ENCODE data around the gene EDC4.

The EDC4 gene

GRCh38 chr16:67930678-67931211 is 57.9 kb downstream of the EDC4 start:
- no peak for FAIRE-seq
- no peak for DNase-seq (ENCODE audit: low spot score)
